HG03025 (cell line): ENCODE data around the gene BBLN.
"Not testable (repeated sequence)": the region's sequence is repeated elsewhere in the genome, so short reads cannot be mapped to it uniquely, and the experiment has no call there.

Experiments
- ATAC-seq: cut with Tn5 transposase; IDR thresholded peaks from one replicate; pipeline ENCODE4 v1.9.1; 2021; ENCODE audit warnings: mild to moderate bottlenecking, moderate library complexity; ENCODE audit not compliant: unreplicated experiment, low FRiP score

The BBLN gene

GRCh38 chr9:128159784-128160602, at the start of gene BBLN:
BBLN (plus strand) TSS chr9:128160265; CDS start chr9:128160408, 143 bp downstream.
- ATAC-seq, result peak; percentile 76

- not testable (repeated sequence) for ATAC-seq
Observed at GRCh38 chr9:128111726-128112125, 48.3 kb upstream of the BBLN start.

GRCh38 chr9:128113526-128114325, 46.3 kb upstream of the BBLN start:
- ATAC-seq, result no peak

- no peak for ATAC-seq
Observed at GRCh38 chr9:128114326-128115186, 45.5 kb upstream of the BBLN start.

GRCh38 chr9:128115187-128116103, 44.6 kb upstream of the BBLN start:
- no peak for ATAC-seq

- no peak for ATAC-seq
Observed at GRCh38 chr9:128116104-128117083, 43.7 kb upstream of the BBLN start.

- no peak for ATAC-seq
Observed at GRCh38 chr9:128117613-128118471, 42.2 kb upstream of the BBLN start.

GRCh38 chr9:128118472-128118857, 41.6 kb upstream of the BBLN start:
- no peak for ATAC-seq

GRCh38 chr9:128118971-128119665, 40.9 kb upstream of the BBLN start:
- no peak for ATAC-seq

- no peak for ATAC-seq
Observed at GRCh38 chr9:128120061-128120740, 39.9 kb upstream of the BBLN start.

- ATAC-seq, result no peak
Observed at GRCh38 chr9:128120741-128121465, 39.2 kb upstream of the BBLN start.

GRCh38 chr9:128121466-128121810, 38.6 kb upstream of the BBLN start:
- ATAC-seq, result no peak

GRCh38 chr9:128121924-128122808, 37.9 kb upstream of the BBLN start:
- ATAC-seq, result no peak

GRCh38 chr9:128122809-128123175, 37.3 kb upstream of the BBLN start:
- no peak for ATAC-seq

- ATAC-seq, result no peak
Observed at GRCh38 chr9:128123451-128124080, 36.5 kb upstream of the BBLN start.
